ENCODE results near the gene KRT1. TPM values are rescaled to one million over a fixed set of nuclear protein-coding genes. Genes with fewer than 3 reads are reported as not detected.
"Not testable (repeated sequence)": the region's sequence is repeated elsewhere in the genome, so short reads cannot be mapped to it uniquely, and the experiment has no call there.

The KRT1 gene
- total RNA-seq (2014; rRNA removed; shearing (Covaris generic)), result not detected in 2 replicates
- polyA plus RNA-seq (2015; cell fraction: cytosol; rRNA removed), result not detected in 2 replicates
- polyA plus RNA-seq (2015; cell fraction: nucleus; rRNA removed), result not detected in 2 replicates

DNA sequence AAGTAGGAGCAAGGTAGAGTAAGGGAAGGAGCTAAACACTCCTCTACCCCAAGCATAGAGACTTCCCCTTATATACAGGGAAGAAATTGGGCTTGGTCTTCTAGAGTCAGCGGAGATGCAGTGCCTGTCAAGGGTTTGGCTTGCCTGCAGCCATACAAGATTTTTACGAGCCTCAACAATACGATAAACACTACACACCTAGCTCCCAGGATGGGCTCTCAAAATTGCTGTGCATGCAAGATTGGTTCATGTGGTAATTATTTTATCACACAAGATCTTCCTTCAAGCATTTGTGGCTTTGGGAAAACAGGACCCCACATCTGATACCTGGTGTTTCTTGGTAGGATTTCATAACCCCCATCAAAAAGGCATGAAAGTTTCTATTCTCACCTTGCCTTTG is at the start of gene KRT1:
Gene KRT1 (minus strand): TSS at position 45 of the 400 bp plus-strand sequence. CDS start 59 bp downstream, outside the sequence.
- no peak for DNase-seq (ENCODE audit: low read depth, low spot score)
- in situ Hi-C loops (cut with HindIII; ENCODE audit: low pct_unique_long_range_greater_than_20kb, low sequenced_read_pairs), result no loop called here

DNA sequence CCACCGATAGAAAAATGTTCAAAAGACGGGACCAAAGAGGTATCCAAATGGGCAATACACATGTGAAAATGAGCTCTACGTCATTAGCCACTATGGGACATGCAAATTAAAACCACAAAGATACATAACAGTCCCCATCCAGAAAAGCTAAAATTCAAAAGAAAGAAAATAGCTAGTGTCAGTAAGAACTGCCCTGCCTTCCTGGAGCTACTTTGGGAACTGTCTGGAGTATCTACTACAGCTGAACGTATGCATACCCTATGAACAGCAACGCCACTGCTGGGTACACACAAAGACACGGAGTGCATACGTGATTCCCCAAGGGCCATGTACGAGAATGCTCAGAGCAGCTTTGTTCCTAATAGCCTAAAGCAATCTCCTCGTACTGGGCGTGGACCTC is 48.9 kb upstream of the KRT1 start:
- in situ Hi-C loops (cut with HindIII; ENCODE audit: low pct_unique_long_range_greater_than_20kb, low sequenced_read_pairs), result no loop called here
- no peak for DNase-seq (ENCODE audit: low read depth, low spot score)

- in situ Hi-C loops (cut with HindIII; ENCODE audit: low pct_unique_long_range_greater_than_20kb, low sequenced_read_pairs), result no loop called here
These were observed 48.2 kb upstream of the KRT1 start for GRCh38 chr12:52728374-52728773.

DNA sequence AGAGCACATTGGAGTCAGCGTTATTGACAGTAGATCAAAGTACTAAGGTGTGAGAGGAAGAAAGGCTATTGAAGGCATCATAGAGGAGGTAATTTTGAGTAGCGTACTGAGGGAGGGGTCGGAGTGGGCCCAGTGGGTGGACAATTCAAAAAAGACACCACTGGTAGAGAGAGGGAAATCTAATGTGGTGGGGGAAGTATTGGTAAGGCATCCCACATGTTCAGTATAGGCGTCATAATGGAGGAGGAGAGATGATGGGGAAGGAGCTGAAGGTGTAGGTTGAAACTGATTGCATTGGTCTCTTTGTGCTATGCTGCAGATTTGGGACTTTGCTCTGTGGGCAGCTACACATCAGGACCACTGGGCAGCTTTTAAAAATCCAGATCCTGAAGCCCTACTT is 46.8 kb upstream of the KRT1 start:
- in situ Hi-C loops (cut with HindIII; ENCODE audit: low pct_unique_long_range_greater_than_20kb, low sequenced_read_pairs), result no loop called here
- DNase-seq (ENCODE audit: low read depth, low spot score), result no peak

More at GRCh38 chr12:52728374-52728773, 48.2 kb upstream of the KRT1 start:
- no peak for DNase-seq (ENCODE audit: low read depth, low spot score)

DNA sequence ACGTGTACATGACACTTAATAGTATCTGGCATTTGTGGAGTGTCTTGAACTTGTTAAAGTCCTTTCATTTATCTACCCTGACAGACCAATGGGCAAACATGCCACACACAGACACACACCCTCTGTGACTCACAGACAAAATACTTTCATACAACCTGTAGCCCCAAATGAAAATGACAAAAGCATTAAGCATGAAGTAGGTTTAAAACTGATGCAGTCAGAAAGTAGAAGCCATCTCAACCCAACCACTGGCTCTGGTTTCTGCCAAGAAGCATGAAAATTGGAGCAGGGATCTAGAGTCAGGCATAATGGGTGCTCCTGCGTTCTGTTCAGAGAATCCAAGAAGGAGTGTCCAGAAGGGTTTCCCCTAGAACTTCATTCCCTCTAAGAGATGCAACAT is 46.2 kb upstream of the KRT1 start:
- in situ Hi-C loops (cut with HindIII; ENCODE audit: low pct_unique_long_range_greater_than_20kb, low sequenced_read_pairs), result no loop called here
- no peak for DNase-seq (ENCODE audit: low read depth, low spot score)

DNA sequence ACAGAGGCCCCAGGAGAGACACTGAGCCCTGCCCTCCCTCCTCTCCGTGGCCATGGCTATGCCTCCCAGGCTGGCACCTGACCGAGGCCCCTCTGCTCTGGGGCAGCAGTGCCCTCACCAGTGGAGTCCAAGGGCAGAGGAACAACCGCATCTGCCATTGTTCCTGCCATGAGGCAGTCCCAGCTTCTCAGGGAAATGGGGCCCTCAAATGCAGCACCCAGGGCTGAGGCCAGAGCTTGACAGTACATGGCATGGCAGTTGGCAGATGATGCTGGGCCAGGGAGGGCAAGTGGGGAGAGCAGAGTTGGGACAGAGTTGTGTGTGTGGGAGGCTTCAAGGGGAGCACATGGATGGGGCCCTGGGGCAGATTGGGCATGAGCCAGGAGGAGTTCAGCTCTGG is 44.2 kb upstream of the KRT1 start:
- no peak for DNase-seq (ENCODE audit: low read depth, low spot score)

DNA sequence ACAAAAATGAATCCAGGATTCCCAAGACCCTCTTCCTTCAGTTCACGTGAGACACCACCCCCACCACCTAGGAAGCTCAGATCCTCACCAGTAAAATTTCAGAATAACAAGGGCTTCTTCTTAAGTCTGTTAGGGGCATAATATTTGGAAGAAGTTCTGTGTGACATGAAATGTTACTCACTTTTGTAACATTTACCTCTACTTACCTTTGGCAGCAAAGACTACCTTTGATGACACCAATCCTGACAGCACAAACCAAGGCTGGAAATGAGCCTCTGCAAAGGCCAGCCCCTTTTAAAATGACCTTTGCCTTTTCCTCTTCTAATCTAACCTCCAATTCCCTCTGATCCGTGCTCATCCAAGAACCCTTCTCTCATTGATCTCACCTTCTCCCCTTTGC is 42.5 kb upstream of the KRT1 start:
- in situ Hi-C loops (cut with HindIII; ENCODE audit: low pct_unique_long_range_greater_than_20kb, low sequenced_read_pairs), result no loop called here
- no peak for DNase-seq (ENCODE audit: low read depth, low spot score)

More for the DNA sequence above, 44.2 kb upstream of the KRT1 start:
- in situ Hi-C loops (cut with HindIII; ENCODE audit: low pct_unique_long_range_greater_than_20kb, low sequenced_read_pairs), result no loop called here

DNA sequence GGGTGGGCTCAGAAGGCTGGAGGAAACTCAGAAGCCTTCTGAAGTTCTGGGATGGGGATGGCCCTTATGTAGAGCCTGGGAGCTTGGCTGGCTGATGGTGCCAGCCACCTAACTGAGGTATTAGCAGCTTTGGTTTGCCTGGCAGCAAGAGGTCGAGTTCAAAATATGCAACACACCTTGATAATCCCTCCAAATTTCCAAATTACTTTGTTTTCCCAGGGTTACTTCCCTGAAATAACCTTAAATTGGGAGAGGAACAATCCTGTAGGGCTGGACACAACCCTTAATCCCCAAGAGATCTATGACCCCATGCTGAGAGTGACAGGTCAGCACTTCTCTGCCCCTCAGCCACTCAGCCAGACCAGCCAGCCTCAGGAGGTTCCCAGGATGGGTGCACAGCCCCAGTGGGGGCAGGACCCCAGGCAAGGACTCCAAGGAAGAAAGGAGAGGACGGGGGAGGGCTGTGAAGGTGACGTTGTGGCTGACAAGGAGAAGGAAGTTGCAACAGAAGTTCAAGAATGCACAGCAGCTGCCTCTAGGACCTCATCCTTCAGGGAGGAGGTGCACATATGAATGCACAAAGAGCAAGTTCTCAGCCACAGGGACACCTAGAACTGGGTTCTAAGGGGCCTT is 41.7 kb upstream of the KRT1 start:
- no peak for DNase-seq (ENCODE audit: low read depth, low spot score)
- in situ Hi-C loops (cut with HindIII; ENCODE audit: low pct_unique_long_range_greater_than_20kb, low sequenced_read_pairs), result no loop called here

DNA sequence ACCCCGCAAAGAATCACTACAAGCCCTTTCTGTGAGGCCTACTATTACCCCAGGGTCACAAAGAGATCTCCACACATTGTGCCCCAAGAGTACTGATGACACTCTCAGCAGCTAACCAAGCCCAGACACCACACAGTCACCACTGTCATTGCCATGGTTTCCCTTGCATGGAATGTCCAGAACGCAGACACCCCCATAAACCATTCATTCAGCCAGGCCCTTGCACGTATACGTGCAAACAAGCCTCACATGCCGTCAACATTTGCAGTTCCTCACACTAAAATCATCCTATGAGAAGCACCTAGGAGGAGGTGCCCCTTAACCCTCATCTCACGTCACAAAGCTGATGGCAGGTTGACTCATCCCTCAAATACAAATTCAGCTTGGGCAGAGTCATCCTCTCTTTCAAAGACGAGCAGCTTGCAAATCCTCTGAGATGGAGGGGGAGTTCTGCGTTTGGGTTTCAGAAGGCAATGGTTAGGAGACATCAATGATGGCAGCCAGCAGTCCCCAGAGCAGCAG is 40.2 kb upstream of the KRT1 start:
- no peak for DNase-seq (ENCODE audit: low read depth, low spot score)
- in situ Hi-C loops (cut with HindIII; ENCODE audit: low pct_unique_long_range_greater_than_20kb, low sequenced_read_pairs), result no loop called here

DNA sequence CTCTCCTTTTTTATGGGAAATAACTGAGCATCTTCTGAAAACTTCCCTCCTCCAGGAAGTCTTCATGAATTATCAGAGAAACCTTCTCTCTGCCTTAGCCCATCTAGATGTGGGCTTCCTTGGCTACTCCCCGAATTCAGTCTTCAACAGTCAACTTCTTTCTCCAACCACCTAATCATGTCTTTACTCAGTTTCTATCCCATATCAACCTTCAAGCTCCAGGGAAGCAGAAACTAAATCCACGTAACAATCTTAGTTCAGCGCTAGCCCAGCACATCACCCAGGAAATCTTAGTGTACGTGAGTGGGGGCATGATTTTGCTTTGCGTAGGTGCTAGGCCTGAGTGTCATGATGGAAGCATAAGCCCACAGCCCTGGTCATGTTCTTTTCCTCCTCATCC is 35.9 kb upstream of the KRT1 start:
- in situ Hi-C loops (cut with HindIII; ENCODE audit: low pct_unique_long_range_greater_than_20kb, low sequenced_read_pairs), result no loop called here
- DNase-seq (ENCODE audit: low read depth, low spot score), result no peak

DNA sequence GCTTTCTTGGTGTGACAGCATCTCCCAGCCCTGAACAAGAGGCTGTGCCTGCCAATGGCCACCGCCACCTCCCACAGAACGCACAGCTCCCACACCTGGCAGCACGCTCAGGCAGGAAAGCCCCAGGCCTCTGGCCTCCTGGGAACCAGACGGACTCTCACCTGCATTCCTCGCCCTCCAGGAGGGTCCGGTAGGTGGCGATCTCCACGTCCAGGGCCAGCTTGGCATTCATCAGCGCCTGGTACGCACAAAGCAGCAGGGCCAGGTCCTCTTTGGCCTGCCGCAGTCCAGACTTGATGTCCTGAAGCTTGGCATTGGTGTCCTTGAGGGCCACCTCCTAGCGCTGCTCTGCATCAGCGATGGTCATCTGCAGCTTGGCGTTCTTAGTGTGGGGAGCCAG is 35.2 kb upstream of the KRT1 start:
- peak; percentile 17 for DNase-seq (ENCODE audit: low read depth, low spot score)
- in situ Hi-C loops (cut with HindIII; ENCODE audit: low pct_unique_long_range_greater_than_20kb, low sequenced_read_pairs), result no loop called here

DNA sequence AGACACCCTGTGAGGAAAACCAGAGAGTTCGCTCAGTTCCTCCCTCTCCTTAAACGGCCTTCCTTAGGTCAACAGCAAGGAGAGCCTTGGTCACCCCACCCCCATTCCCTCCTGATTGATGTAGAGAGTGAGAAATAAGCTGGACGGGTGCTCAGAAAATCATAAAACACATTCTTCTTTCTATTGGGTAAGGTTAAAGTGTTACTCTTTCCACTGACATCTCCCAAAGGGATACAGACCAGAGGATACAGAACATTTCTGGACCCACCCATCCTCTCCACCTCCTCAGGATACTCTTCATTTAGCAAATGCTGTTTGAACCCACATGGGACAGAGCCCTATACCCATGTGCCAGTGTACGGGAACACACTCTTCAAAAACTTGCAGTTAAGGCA is 34.7 kb upstream of the KRT1 start:
- in situ Hi-C loops (cut with HindIII; ENCODE audit: low pct_unique_long_range_greater_than_20kb, low sequenced_read_pairs), result no loop called here
- DNase-seq (ENCODE audit: low read depth, low spot score), result no peak

- in situ Hi-C loops (cut with HindIII; ENCODE audit: low pct_unique_long_range_greater_than_20kb, low sequenced_read_pairs), result no loop called here
- DNase-seq (ENCODE audit: low read depth, low spot score), result no peak
These were observed 34.0 kb upstream of the KRT1 start for GRCh38 chr12:52713960-52714886.

GRCh38 chr12:52712122-52712521 is 31.9 kb upstream of the KRT1 start:
- DNase-seq (ENCODE audit: low read depth, low spot score); in situ Hi-C loops (cut with HindIII; ENCODE audit: low pct_unique_long_range_greater_than_20kb, low sequenced_read_pairs): not testable (repeated sequence)

GRCh38 chr12:52710730-52711129 is 30.5 kb upstream of the KRT1 start:
- in situ Hi-C loops (cut with HindIII; ENCODE audit: low pct_unique_long_range_greater_than_20kb, low sequenced_read_pairs), result no loop called here
- no peak for DNase-seq (ENCODE audit: low read depth, low spot score)

DNA sequence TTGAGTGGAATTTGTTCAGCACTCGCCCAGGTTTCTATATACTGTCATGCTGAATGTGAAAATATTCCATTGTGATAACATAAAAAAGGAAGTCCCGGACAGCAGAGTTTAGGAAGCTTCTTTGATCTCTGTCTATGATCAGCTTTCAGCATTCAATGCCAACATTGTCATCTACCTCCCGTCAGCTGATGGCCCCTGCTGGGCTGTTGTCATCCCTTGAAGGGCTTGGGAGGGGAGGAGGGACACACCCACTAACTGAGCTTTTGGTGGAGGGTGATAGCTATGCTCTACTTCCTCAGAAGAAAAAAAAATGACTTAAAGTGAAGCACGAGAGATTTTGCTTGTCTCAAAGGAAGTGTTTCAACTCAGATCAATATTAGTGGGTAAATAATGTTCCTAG is 27.8 kb upstream of the KRT1 start:
- peak; percentile 32 for DNase-seq (ENCODE audit: low read depth, low spot score)
- in situ Hi-C loops (cut with HindIII; ENCODE audit: low pct_unique_long_range_greater_than_20kb, low sequenced_read_pairs), result no loop called here

DNA sequence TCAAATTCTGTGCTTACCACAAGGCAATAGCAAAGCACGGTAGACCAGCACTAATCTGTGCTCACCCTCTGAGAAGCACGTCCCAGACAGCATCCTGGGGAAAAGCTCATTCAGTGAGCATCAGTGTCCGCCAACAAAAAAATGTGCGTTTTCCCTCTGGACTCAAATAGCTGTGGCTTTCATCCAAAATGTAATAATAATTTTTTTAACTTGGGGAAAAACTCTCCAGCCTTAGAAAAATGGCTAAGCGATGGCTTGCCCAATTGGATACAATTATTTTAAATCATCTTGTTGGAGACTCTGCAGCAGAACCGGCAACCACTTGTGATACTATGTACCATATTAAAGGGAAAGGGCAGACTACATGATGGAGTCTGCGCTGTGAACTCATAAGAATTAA is 24.3 kb upstream of the KRT1 start:
- in situ Hi-C loops (cut with HindIII; ENCODE audit: low pct_unique_long_range_greater_than_20kb, low sequenced_read_pairs), result no loop called here
- DNase-seq (ENCODE audit: low read depth, low spot score), result no peak

DNA sequence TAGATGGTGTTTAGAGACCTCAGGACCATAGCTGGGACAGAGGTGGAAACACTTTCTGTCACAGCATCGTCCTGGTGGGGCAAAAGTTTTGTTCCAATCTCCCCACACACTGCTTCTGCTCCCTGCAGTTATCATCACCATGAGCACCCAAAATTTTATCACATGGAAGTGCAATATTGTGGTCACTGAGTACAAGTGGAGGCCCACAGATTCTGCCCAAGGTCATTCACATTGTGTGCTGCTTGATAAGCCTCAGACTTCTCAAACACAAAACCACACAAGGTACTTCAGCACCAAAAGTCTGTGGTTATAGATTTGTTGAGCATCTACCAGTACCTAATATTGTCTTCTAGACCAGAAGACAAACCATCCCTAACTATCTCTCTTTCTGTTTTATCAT is 23.7 kb upstream of the KRT1 start:
- in situ Hi-C loops (cut with HindIII; ENCODE audit: low pct_unique_long_range_greater_than_20kb, low sequenced_read_pairs), result no loop called here
- DNase-seq (ENCODE audit: low read depth, low spot score), result no peak
